ENCODE data around the gene TSHZ2.

Gene TSHZ2

DNA sequence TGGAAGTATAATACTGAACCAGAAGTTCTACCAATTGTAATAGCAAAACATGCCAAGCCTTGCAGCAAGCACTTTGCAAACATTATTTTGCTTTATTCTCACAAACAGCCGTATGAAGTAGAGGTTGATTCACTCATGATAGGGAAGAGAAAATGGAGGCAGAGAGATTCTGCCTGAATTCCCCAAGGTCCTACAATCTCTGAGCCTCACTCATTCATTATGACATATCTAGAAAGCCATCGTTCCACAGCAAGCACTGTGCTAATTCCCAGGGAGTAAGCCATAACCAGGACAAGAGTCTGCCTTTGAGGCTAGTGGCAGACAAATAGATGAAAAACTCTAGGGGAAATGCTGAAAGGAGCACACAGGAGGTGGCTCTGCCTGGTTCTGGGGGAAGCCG is 288.0 kb downstream of the TSHZ2 start:
- Mint-ChIP-seq H3K36me3 (ENCODE audit: low read depth) (peaks cover 34% of the 10 kb centered on the region), H3K27me3 (ENCODE audit: low read depth) (no peaks in the 10 kb centered on the region), H3K4me1 (peaks cover 24% of the 10 kb centered on the region), H3K27ac (no peak overlapping the region), H3K4me3 (no peak overlapping the region), H3K9me3 (peaks cover 2% of the 10 kb centered on the region)
- TF ChIP-seq, protein P1, sequence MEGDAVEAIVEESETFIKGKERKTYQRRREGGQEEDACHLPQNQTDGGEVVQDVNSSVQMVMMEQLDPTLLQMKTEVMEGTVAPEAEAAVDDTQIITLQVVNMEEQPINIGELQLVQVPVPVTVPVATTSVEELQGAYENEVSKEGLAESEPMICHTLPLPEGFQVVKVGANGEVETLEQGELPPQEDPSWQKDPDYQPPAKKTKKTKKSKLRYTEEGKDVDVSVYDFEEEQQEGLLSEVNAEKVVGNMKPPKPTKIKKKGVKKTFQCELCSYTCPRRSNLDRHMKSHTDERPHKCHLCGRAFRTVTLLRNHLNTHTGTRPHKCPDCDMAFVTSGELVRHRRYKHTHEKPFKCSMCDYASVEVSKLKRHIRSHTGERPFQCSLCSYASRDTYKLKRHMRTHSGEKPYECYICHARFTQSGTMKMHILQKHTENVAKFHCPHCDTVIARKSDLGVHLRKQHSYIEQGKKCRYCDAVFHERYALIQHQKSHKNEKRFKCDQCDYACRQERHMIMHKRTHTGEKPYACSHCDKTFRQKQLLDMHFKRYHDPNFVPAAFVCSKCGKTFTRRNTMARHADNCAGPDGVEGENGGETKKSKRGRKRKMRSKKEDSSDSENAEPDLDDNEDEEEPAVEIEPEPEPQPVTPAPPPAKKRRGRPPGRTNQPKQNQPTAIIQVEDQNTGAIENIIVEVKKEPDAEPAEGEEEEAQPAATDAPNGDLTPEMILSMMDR (IDR thresholded peaks at IDR 0.05; ENCODE audit: unreplicated experiment in 3 of 3), result no peak

DNA sequence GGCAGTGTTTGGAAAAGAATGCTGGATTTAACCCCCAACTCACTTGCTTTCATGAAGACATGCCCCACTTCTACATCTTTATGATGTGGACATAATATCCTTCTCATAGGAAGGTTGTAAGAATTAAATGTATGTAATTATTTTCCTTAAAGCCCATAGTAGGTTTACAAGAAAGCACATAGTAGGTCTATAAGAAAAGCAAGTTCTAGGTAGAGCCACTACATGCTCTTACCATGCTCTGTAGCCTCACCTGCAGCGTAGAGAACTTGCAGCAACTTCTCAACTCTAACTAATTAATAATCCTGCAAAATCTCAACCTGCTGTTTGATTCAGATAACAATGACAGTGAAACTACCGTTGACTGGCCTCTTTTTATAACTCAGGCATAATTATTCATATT is 288.4 kb downstream of the TSHZ2 start:
- no peaks in the 10 kb centered on the region for H3K27me3 Mint-ChIP-seq (ENCODE audit: low read depth)

DNA sequence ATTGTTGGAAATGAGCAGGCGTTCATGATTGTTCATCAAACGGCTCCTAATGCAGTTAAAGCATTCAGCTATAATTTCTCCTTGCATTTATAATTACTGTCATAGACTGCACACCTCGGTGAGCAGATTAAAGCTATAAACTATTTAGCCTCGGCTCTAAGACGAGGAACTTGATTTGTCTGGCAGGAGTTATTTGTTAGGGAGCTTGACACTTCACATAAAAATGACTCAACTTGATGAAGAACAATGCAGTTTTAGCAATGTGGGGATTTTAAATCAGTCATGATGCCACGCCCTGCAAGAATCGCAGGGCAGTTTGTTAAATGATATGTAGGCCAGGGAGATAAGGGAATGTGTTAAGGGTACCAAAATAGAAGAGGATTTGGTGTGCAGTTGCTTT is 290.2 kb downstream of the TSHZ2 start:
- peaks cover 18% of the 10 kb centered on the region for H3K36me3 Mint-ChIP-seq (ENCODE audit: low read depth)
- H3K4me1 Mint-ChIP-seq, result peaks cover 24% of the 10 kb centered on the region
- H3K9me3 Mint-ChIP-seq, result no peaks in the 10 kb centered on the region
- no peaks in the 10 kb centered on the region for H3K27me3 Mint-ChIP-seq (ENCODE audit: low read depth)
- H3K27ac Mint-ChIP-seq, result peak overlapping the region in 2 of 3 experiments; percentile 3 to 7
- no peak overlapping the region for H3K4me3 Mint-ChIP-seq
- TF ChIP-seq, protein P1 (IDR thresholded peaks at IDR 0.05; ENCODE audit: unreplicated experiment in 3 of 3), result no peak

More for the DNA sequence above, 288.4 kb downstream of the TSHZ2 start:
- TF ChIP-seq, protein P1 (IDR thresholded peaks at IDR 0.05; ENCODE audit: unreplicated experiment in 3 of 3), result no peak
- H3K4me3 Mint-ChIP-seq, result no peak overlapping the region
- no peak overlapping the region for H3K27ac Mint-ChIP-seq
- peaks cover 2% of the 10 kb centered on the region for H3K9me3 Mint-ChIP-seq
- peaks cover 24% of the 10 kb centered on the region for H3K4me1 Mint-ChIP-seq
- peaks cover 30% of the 10 kb centered on the region for H3K36me3 Mint-ChIP-seq (ENCODE audit: low read depth)

GRCh38 chr20:53263554-53264438 is 291.6 kb downstream of the TSHZ2 start:
- Mint-ChIP-seq H3K27ac (no peak overlapping the region), H3K27me3 (ENCODE audit: low read depth) (no peaks in the 10 kb centered on the region), H3K4me1 (peaks cover 24% of the 10 kb centered on the region), H3K9me3 (no peaks in the 10 kb centered on the region), H3K36me3 (ENCODE audit: low read depth) (peaks cover 10% of the 10 kb centered on the region), H3K4me3 (no peak overlapping the region)
- TF ChIP-seq, protein P1 (IDR thresholded peaks at IDR 0.05; ENCODE audit: unreplicated experiment in 3 of 3), result no peak

- Mint-ChIP-seq H3K4me3 (no peak overlapping the region), H3K27ac (peak overlapping the region in 2 of 3 experiments; percentile 21 to 23), H3K9me3 (no peaks in the 10 kb centered on the region), H3K36me3 (ENCODE audit: low read depth) (peaks cover 10% of the 10 kb centered on the region), H3K27me3 (ENCODE audit: low read depth) (no peaks in the 10 kb centered on the region), H3K4me1 (peaks cover 24% of the 10 kb centered on the region)
- TF ChIP-seq, protein P1 (IDR thresholded peaks at IDR 0.05; ENCODE audit: unreplicated experiment in 3 of 3), result no peak
These were observed 292.4 kb downstream of the TSHZ2 start for GRCh38 chr20:53264604-53265003.
